Measurements from ENCODE around the gene TBC1D32. TPM values are rescaled to one million over a fixed set of nuclear protein-coding genes. Genes with fewer than 3 reads are reported as not detected.
"Not testable (repeated sequence)": the region's sequence is repeated elsewhere in the genome, so short reads cannot be mapped to it uniquely, and the experiment has no call there.

The TBC1D32 gene
- total RNA-seq, 1 donor from 2014 or later, result 6.6 TPM

- H3K4me3 Mint-ChIP-seq (ENCODE audit: low read depth), result no peak overlapping the region
- intact Hi-C loops (cut with micrococcal nuclease), result no loop called here
- H3K27ac Mint-ChIP-seq, result no peak overlapping the region
- no peak for DNase-seq (ENCODE audit: low spot score)
- H3K36me3 Mint-ChIP-seq (ENCODE audit: low read depth), result peaks cover 7% of the 10 kb centered on the region
- no peaks in the 10 kb centered on the region for H3K9me3 Mint-ChIP-seq
- no peaks in the 10 kb centered on the region for H3K27me3 Mint-ChIP-seq (ENCODE audit: low read depth)
- no peaks in the 10 kb centered on the region for H3K4me1 Mint-ChIP-seq (ENCODE audit: low read depth)
Observed at GRCh38 chr6:121314381-121315112, 19.7 kb downstream of the TBC1D32 start.

- DNase-seq (ENCODE audit: low spot score); H3K27me3 Mint-ChIP-seq (ENCODE audit: low read depth); H3K4me3 Mint-ChIP-seq (ENCODE audit: low read depth); H3K4me1 Mint-ChIP-seq (ENCODE audit: low read depth); intact Hi-C loops (cut with micrococcal nuclease); H3K36me3 Mint-ChIP-seq (ENCODE audit: low read depth); H3K27ac Mint-ChIP-seq; H3K9me3 Mint-ChIP-seq: not testable (repeated sequence)
Observed at GRCh38 chr6:121311814-121312213, 22.5 kb downstream of the TBC1D32 start.

GRCh38 chr6:121310495-121310894, 23.8 kb downstream of the TBC1D32 start:
- intact Hi-C loops (cut with micrococcal nuclease), result no loop called here
- no peak overlapping the region for H3K4me3 Mint-ChIP-seq (ENCODE audit: low read depth)
- no peaks in the 10 kb centered on the region for H3K9me3 Mint-ChIP-seq

GRCh38 chr6:121309768-121310469, 24.4 kb downstream of the TBC1D32 start:
- H3K9me3 Mint-ChIP-seq, result no peaks in the 10 kb centered on the region
- H3K27me3 Mint-ChIP-seq (ENCODE audit: low read depth), result no peaks in the 10 kb centered on the region
- H3K27ac Mint-ChIP-seq, result no peak overlapping the region
- peaks cover 5% of the 10 kb centered on the region for H3K36me3 Mint-ChIP-seq (ENCODE audit: low read depth)
- intact Hi-C loops (cut with micrococcal nuclease), result no loop called here
- no peaks in the 10 kb centered on the region for H3K4me1 Mint-ChIP-seq (ENCODE audit: low read depth)
- DNase-seq (ENCODE audit: low spot score), result no peak
- no peak overlapping the region for H3K4me3 Mint-ChIP-seq (ENCODE audit: low read depth)

More at GRCh38 chr6:121310495-121310894, 23.8 kb downstream of the TBC1D32 start:
- H3K36me3 Mint-ChIP-seq (ENCODE audit: low read depth), result peaks cover 5% of the 10 kb centered on the region
- DNase-seq (ENCODE audit: low spot score), result no peak
- no peaks in the 10 kb centered on the region for H3K4me1 Mint-ChIP-seq (ENCODE audit: low read depth)
- no peak overlapping the region for H3K27ac Mint-ChIP-seq
- no peaks in the 10 kb centered on the region for H3K27me3 Mint-ChIP-seq (ENCODE audit: low read depth)

GRCh38 chr6:121305957-121306607, 28.2 kb downstream of the TBC1D32 start:
- no peak overlapping the region for H3K27ac Mint-ChIP-seq
- no peak overlapping the region for H3K4me3 Mint-ChIP-seq (ENCODE audit: low read depth)
- DNase-seq (ENCODE audit: low spot score), result no peak

GRCh38 chr6:121302882-121303281, 31.4 kb downstream of the TBC1D32 start:
- intact Hi-C loops (cut with micrococcal nuclease), result no loop called here
- Mint-ChIP-seq H3K9me3 (peaks cover 3% of the 10 kb centered on the region), H3K36me3 (ENCODE audit: low read depth) (peaks cover 14% of the 10 kb centered on the region), H3K27ac (no peak overlapping the region), H3K4me3 (ENCODE audit: low read depth) (no peak overlapping the region), H3K27me3 (ENCODE audit: low read depth) (no peaks in the 10 kb centered on the region), H3K4me1 (ENCODE audit: low read depth) (peaks cover 11% of the 10 kb centered on the region)
- DNase-seq (ENCODE audit: low spot score), result no peak

More at GRCh38 chr6:121305957-121306607, 28.2 kb downstream of the TBC1D32 start:
- Mint-ChIP-seq H3K4me1 (ENCODE audit: low read depth) (peaks cover 6% of the 10 kb centered on the region), H3K36me3 (ENCODE audit: low read depth) (peaks cover 7% of the 10 kb centered on the region), H3K27me3 (ENCODE audit: low read depth) (no peaks in the 10 kb centered on the region), H3K9me3 (peaks cover 3% of the 10 kb centered on the region)
- intact Hi-C loops (cut with micrococcal nuclease), result loop anchor here (1.0 kb wide), 1 partner anchor 251 kb away; no protein-coding TSS in a partner anchor

- H3K4me1 Mint-ChIP-seq (ENCODE audit: low read depth), result peaks cover 11% of the 10 kb centered on the region
- H3K9me3 Mint-ChIP-seq; intact Hi-C loops (cut with micrococcal nuclease); DNase-seq (ENCODE audit: low spot score); H3K27me3 Mint-ChIP-seq (ENCODE audit: low read depth); H3K27ac Mint-ChIP-seq; H3K4me3 Mint-ChIP-seq (ENCODE audit: low read depth): not testable (repeated sequence)
- H3K36me3 Mint-ChIP-seq (ENCODE audit: low read depth), result peaks cover 14% of the 10 kb centered on the region
Observed at GRCh38 chr6:121301156-121301555, 33.1 kb downstream of the TBC1D32 start.

- peaks cover 17% of the 10 kb centered on the region for H3K36me3 Mint-ChIP-seq (ENCODE audit: low read depth)
- no peak overlapping the region for H3K27ac Mint-ChIP-seq
- intact Hi-C loops (cut with micrococcal nuclease), result no loop called here
- no peak for DNase-seq (ENCODE audit: low spot score)
- H3K27me3 Mint-ChIP-seq (ENCODE audit: low read depth), result no peaks in the 10 kb centered on the region
- H3K4me1 Mint-ChIP-seq (ENCODE audit: low read depth), result peaks cover 5% of the 10 kb centered on the region
- H3K9me3 Mint-ChIP-seq, result peaks cover 3% of the 10 kb centered on the region
- no peak overlapping the region for H3K4me3 Mint-ChIP-seq (ENCODE audit: low read depth)
Observed at GRCh38 chr6:121297694-121298093, 36.6 kb downstream of the TBC1D32 start.

- Mint-ChIP-seq H3K27me3 (ENCODE audit: low read depth) (no peaks in the 10 kb centered on the region), H3K36me3 (ENCODE audit: low read depth) (peaks cover 19% of the 10 kb centered on the region), H3K9me3 (no peaks in the 10 kb centered on the region), H3K4me1 (ENCODE audit: low read depth) (no peaks in the 10 kb centered on the region), H3K27ac (no peak overlapping the region), H3K4me3 (ENCODE audit: low read depth) (no peak overlapping the region)
- intact Hi-C loops (cut with micrococcal nuclease), result no loop called here
- no peak for DNase-seq (ENCODE audit: low spot score)
Observed at GRCh38 chr6:121285041-121285440, 49.2 kb downstream of the TBC1D32 start.

GRCh38 chr6:121274666-121275295, 59.5 kb downstream of the TBC1D32 start:
- H3K27me3 Mint-ChIP-seq (ENCODE audit: low read depth), result no peaks in the 10 kb centered on the region
- H3K4me1 Mint-ChIP-seq (ENCODE audit: low read depth), result no peaks in the 10 kb centered on the region
- H3K27ac Mint-ChIP-seq, result no peak overlapping the region
- no peak overlapping the region for H3K4me3 Mint-ChIP-seq (ENCODE audit: low read depth)
- peaks cover 6% of the 10 kb centered on the region for H3K9me3 Mint-ChIP-seq
- no peak for DNase-seq (ENCODE audit: low spot score)
- H3K36me3 Mint-ChIP-seq (ENCODE audit: low read depth), result peaks cover 26% of the 10 kb centered on the region
- intact Hi-C loops (cut with micrococcal nuclease), result no loop called here

- DNase-seq (ENCODE audit: low spot score), result no peak
- Mint-ChIP-seq H3K36me3 (ENCODE audit: low read depth) (peaks cover 29% of the 10 kb centered on the region), H3K9me3 (peaks cover 51% of the 10 kb centered on the region), H3K4me3 (ENCODE audit: low read depth) (no peak overlapping the region), H3K4me1 (ENCODE audit: low read depth) (no peaks in the 10 kb centered on the region), H3K27ac (no peak overlapping the region), H3K27me3 (ENCODE audit: low read depth) (no peaks in the 10 kb centered on the region)
- intact Hi-C loops (cut with micrococcal nuclease), result no loop called here
Observed at GRCh38 chr6:121263742-121264141, 70.5 kb downstream of the TBC1D32 start.

- Mint-ChIP-seq H3K9me3 (peaks cover 40% of the 10 kb centered on the region), H3K4me1 (ENCODE audit: low read depth) (no peaks in the 10 kb centered on the region)
Observed at GRCh38 chr6:121260651-121261102, 73.6 kb downstream of the TBC1D32 start.

More at GRCh38 chr6:121260651-121261102, 73.6 kb downstream of the TBC1D32 start:
- peaks cover 19% of the 10 kb centered on the region for H3K36me3 Mint-ChIP-seq (ENCODE audit: low read depth)
- DNase-seq (ENCODE audit: low spot score), result no peak
- H3K27me3 Mint-ChIP-seq (ENCODE audit: low read depth), result no peaks in the 10 kb centered on the region
- no peak overlapping the region for H3K27ac Mint-ChIP-seq
- intact Hi-C loops (cut with micrococcal nuclease), result no loop called here
- no peak overlapping the region for H3K4me3 Mint-ChIP-seq (ENCODE audit: low read depth)
